Glutamatergic neuron (in vitro differentiated cells): Measurements from ENCODE around the gene C14orf180. TPM values are rescaled to one million over a fixed set of nuclear protein-coding genes. Genes with fewer than 3 reads are reported as not detected.

Source experiments
- DNase-seq: peaks from one replicate; pipeline ENCODE4 v3.0.0; 2022
- H3K27ac Mint-ChIP-seq: one replicate; pipeline ENCODE4 v1.8.0; 2020; ENCODE audit warnings: mild to moderate bottlenecking, mixed read lengths, inconsistent platforms; ENCODE audit not compliant: unreplicated experiment
- H3K27me3 Mint-ChIP-seq: one replicate; pipeline ENCODE4 v1.8.0; 2020; ENCODE audit warnings: mild to moderate bottlenecking, moderate library complexity, mixed read lengths, inconsistent platforms; ENCODE audit not compliant: unreplicated experiment
- H3K36me3 Mint-ChIP-seq: one replicate; pipeline ENCODE4 v1.8.0; 2020; ENCODE audit warnings: mild to moderate bottlenecking, mixed read lengths, inconsistent platforms; ENCODE audit not compliant: unreplicated experiment
- H3K4me1 Mint-ChIP-seq: one replicate; pipeline ENCODE4 v1.8.0; 2020; ENCODE audit warnings: mild to moderate bottlenecking, low read depth, mixed read lengths, inconsistent platforms; ENCODE audit not compliant: unreplicated experiment
- H3K4me3 Mint-ChIP-seq: one replicate; pipeline ENCODE4 v1.8.0; 2020; ENCODE audit warnings: mild to moderate bottlenecking, mixed read lengths, inconsistent platforms; ENCODE audit not compliant: unreplicated experiment
- H3K9me3 Mint-ChIP-seq: one replicate; pipeline ENCODE4 v1.8.0; 2020; ENCODE audit warnings: mild to moderate bottlenecking, moderate library complexity, mixed read lengths, inconsistent platforms; ENCODE audit not compliant: unreplicated experiment
- CTCF ChIP-seq: fragments of 200-600 bp; sonication (generic); IDR thresholded peaks from one replicate; pipeline ENCODE4 v1.5.0; 2021; ENCODE audit not compliant: partially characterized antibody, unreplicated experiment
- total RNA-seq: library from RNA; stranded (reverse); fragmentation: NEBNext Ultra II Directional; extraction: Animal tissue kit (Norgen Biotek cat#: 25700); gene quantifications from one replicate; pipeline ENCODE4 v1.2.1, GENCODE V29; 2021; ENCODE audit not compliant: unreplicated experiment

C14orf180 gene
- total RNA-seq, 1 donor from 2014 or later: not detected

GRCh38 chr14:104544362-104544961 is 35.1 kb upstream of the C14orf180 start:
- Mint-ChIP-seq H3K36me3 (no peaks in the 10 kb centered on the region), H3K4me1 (peaks cover 3% of the 10 kb centered on the region), H3K27me3 (peaks cover 3% of the 10 kb centered on the region), H3K4me3 (no peak overlapping the region), H3K27ac (no peak overlapping the region), H3K9me3 (peaks cover 1% of the 10 kb centered on the region)
- no peak for DNase-seq
- no peak for TF ChIP-seq CTCF

- no peak for DNase-seq
- Mint-ChIP-seq H3K9me3 (peaks cover 1% of the 10 kb centered on the region), H3K27ac (no peak overlapping the region), H3K4me3 (no peak overlapping the region), H3K4me1 (peaks cover 3% of the 10 kb centered on the region), H3K27me3 (peaks cover 3% of the 10 kb centered on the region), H3K36me3 (no peaks in the 10 kb centered on the region)
- TF ChIP-seq CTCF: no peak
Observed at GRCh38 chr14:104545151-104545941, 34.2 kb upstream of the C14orf180 start.

GRCh38 chr14:104545942-104546501 is 33.5 kb upstream of the C14orf180 start:
- Mint-ChIP-seq H3K27me3 (peaks cover 7% of the 10 kb centered on the region), H3K9me3 (peaks cover 1% of the 10 kb centered on the region), H3K4me3 (no peak overlapping the region), H3K36me3 (no peaks in the 10 kb centered on the region), H3K27ac (no peak overlapping the region), H3K4me1 (peaks cover 3% of the 10 kb centered on the region)
- no peak for TF ChIP-seq CTCF
- no peak for DNase-seq

- no peak overlapping the region for H3K27ac Mint-ChIP-seq
- peaks cover 1% of the 10 kb centered on the region for H3K9me3 Mint-ChIP-seq
- peaks cover 8% of the 10 kb centered on the region for H3K27me3 Mint-ChIP-seq
- H3K4me3 Mint-ChIP-seq: no peak overlapping the region
- DNase-seq: no peak
- H3K4me1 Mint-ChIP-seq: peaks cover 3% of the 10 kb centered on the region
- H3K36me3 Mint-ChIP-seq: no peaks in the 10 kb centered on the region
- TF ChIP-seq CTCF: no peak
Observed at GRCh38 chr14:104546591-104547309, 32.8 kb upstream of the C14orf180 start.
